HG02798 (cell line): ENCODE measurements around the gene TMEM140.
"Not testable (repeated sequence)": the region's sequence is repeated elsewhere in the genome, so short reads cannot be mapped to it uniquely, and the experiment has no call there.

Source experiments
- ATAC-seq: cut with Tn5 transposase; IDR thresholded peaks from one replicate; pipeline ENCODE4 v1.9.1; 2021; ENCODE audit warnings: mild to moderate bottlenecking; ENCODE audit not compliant: unreplicated experiment, poor library complexity

TMEM140 gene

GRCh38 chr7:135171581-135172291 lies 23.9 kb downstream of the TMEM140 start:
- ATAC-seq: not testable (repeated sequence)

- ATAC-seq: not testable (repeated sequence)
Observed at GRCh38 chr7:135173916-135174315, 26.0 kb downstream of the TMEM140 start.

- ATAC-seq: no peak
Observed at GRCh38 chr7:135174941-135175340, 27.1 kb downstream of the TMEM140 start.

- no peak for ATAC-seq
Observed at GRCh38 chr7:135175931-135176330, 28.1 kb downstream of the TMEM140 start.

- no peak for ATAC-seq
Observed at GRCh38 chr7:135177028-135177696, 29.3 kb downstream of the TMEM140 start.

GRCh38 chr7:135178364-135178763 lies 30.5 kb downstream of the TMEM140 start:
- no peak for ATAC-seq

GRCh38 chr7:135179321-135179925 lies 31.6 kb downstream of the TMEM140 start:
- ATAC-seq: no peak

GRCh38 chr7:135180122-135180521 lies 32.2 kb downstream of the TMEM140 start:
- no peak for ATAC-seq

GRCh38 chr7:135181261-135181928 lies 33.5 kb downstream of the TMEM140 start:
- ATAC-seq: no peak

GRCh38 chr7:135181929-135182678 lies 34.2 kb downstream of the TMEM140 start:
- ATAC-seq: no peak

GRCh38 chr7:135183478-135183877 lies 35.6 kb downstream of the TMEM140 start:
- ATAC-seq: no peak

GRCh38 chr7:135184254-135184841 lies 36.5 kb downstream of the TMEM140 start:
- no peak for ATAC-seq

- no peak for ATAC-seq
Observed at GRCh38 chr7:135185471-135186260, 37.8 kb downstream of the TMEM140 start.

- ATAC-seq: no peak
Observed at GRCh38 chr7:135186261-135186540, 38.3 kb downstream of the TMEM140 start.

- peak; percentile 61 for ATAC-seq
Observed at GRCh38 chr7:135186841-135187253, 39.0 kb downstream of the TMEM140 start.

- ATAC-seq: peak; percentile 45
Observed at GRCh38 chr7:135188298-135188984, 40.6 kb downstream of the TMEM140 start.

GRCh38 chr7:135189221-135189662 lies 41.4 kb downstream of the TMEM140 start:
- ATAC-seq: no peak

- no peak for ATAC-seq
Observed at GRCh38 chr7:135189961-135190360, 42.1 kb downstream of the TMEM140 start.

GRCh38 chr7:135190703-135191102 lies 42.8 kb downstream of the TMEM140 start:
- no peak for ATAC-seq
